IMR-90 (cell line): ENCODE results near the gene XKR7. TPM values are rescaled to one million over a fixed set of nuclear protein-coding genes. Genes with fewer than 3 reads are reported as not detected.

Source experiments
- ATAC-seq: fragments of 200-7000 bp; cut with Tn5 transposase; 2 replicates; pipeline ENCODE4 v1.9.1; 2020; ENCODE audit warnings: low read depth, mild to moderate bottlenecking, moderate library complexity
- BruUV-seq: library from RNA; stranded (reverse); fragments of 400-500 nt; replicated peaks from 2 replicates; lab custom pipeline; 2021; lab: Mats Ljungman, UMichigan
- CTCF ChIA-PET: fragments of 300-600 bp; formaldehyde crosslinking; extraction: SDS; loops from one replicate; lab custom pipeline; 2021; ENCODE audit warnings: antibody characterized with exemption; lab: Yijun Ruan, JAX
- POLR2A ChIA-PET: fragments of 300-600 bp; sonication (Branson Sonifier 250); formaldehyde crosslinking; loops from one replicate; lab custom pipeline; 2022; ENCODE audit warnings: antibody characterized with exemption; ENCODE audit not compliant: unreplicated experiment; lab: Charles Lee
- DNase-seq: peaks from one replicate; pipeline ENCODE4 v3.0.0; 2013
- H2AFZ ChIP-seq: replicated peaks from 2 replicates; pipeline ENCODE3; 2013; ENCODE audit warnings: low read length, mild to moderate bottlenecking; ENCODE audit not compliant: poor library complexity
- H2AK5ac ChIP-seq: 2 replicates; pipeline ENCODE4 v1.6.1; 2013; ENCODE audit warnings: low read depth, low read length, inconsistent platforms
- H2AK9ac ChIP-seq: replicated peaks from 2 replicates; pipeline ENCODE3; 2013; ENCODE audit warnings: mild to moderate bottlenecking, low read depth, low read length, moderate library complexity; ENCODE audit not compliant: poor library complexity
- H2BK120ac ChIP-seq: 2 replicates; pipeline ENCODE4 v1.6.1; 2013; ENCODE audit warnings: low read depth, low read length, inconsistent platforms
- H2BK15ac ChIP-seq: 3 replicates; pipeline ENCODE4 v1.6.1; 2013; ENCODE audit warnings: low read depth, low read length, inconsistent platforms
- H2BK20ac ChIP-seq: 2 replicates; pipeline ENCODE4 v1.6.1; 2013; ENCODE audit warnings: low read depth, mild to moderate bottlenecking, inconsistent platforms, low read length, moderate library complexity
- H2BK5ac ChIP-seq: 2 replicates; pipeline ENCODE4 v1.6.1; 2013; ENCODE audit warnings: mild to moderate bottlenecking, low read depth, low read length, inconsistent platforms; ENCODE audit not compliant: poor library complexity, severe bottlenecking
- H3K14ac ChIP-seq: replicated peaks from 2 replicates; pipeline ENCODE4 v1.6.1; 2013; ENCODE audit warnings: low read depth, low read length, inconsistent platforms
- H3K18ac ChIP-seq: 2 replicates; pipeline ENCODE4 v1.6.1; 2013; ENCODE audit warnings: low read depth, low read length, control low read depth
- H3K23ac ChIP-seq: 2 replicates; pipeline ENCODE4 v1.6.1; 2013; ENCODE audit warnings: low read depth, low read length, inconsistent platforms
- H3K27ac ChIP-seq: 2 replicates; pipeline ENCODE4 v1.5.1; 2013; ENCODE audit warnings: mild to moderate bottlenecking, control low read depth, low read length; ENCODE audit not compliant: insufficient read depth
- H3K27me3 ChIP-seq: 2 replicates; pipeline ENCODE4 v1.6.1; 2013; ENCODE audit warnings: low read length; ENCODE audit not compliant: control insufficient read depth, insufficient read depth
- H3K36me3 ChIP-seq: 2 replicates; pipeline ENCODE4 v1.6.1; 2013; ENCODE audit warnings: low read length, mixed read lengths; ENCODE audit not compliant: control insufficient read depth, insufficient read depth
- H3K4ac ChIP-seq: 2 replicates; pipeline ENCODE4 v1.6.1; 2013; ENCODE audit warnings: low read depth, low read length, inconsistent platforms
- H3K4me1 ChIP-seq: 2 replicates; pipeline ENCODE4 v1.6.1; 2013; ENCODE audit warnings: low read length, mixed read lengths; ENCODE audit not compliant: control insufficient read depth, insufficient read depth
- H3K4me2 ChIP-seq: 2 replicates; pipeline ENCODE4 v1.6.1; 2013; ENCODE audit warnings: low read depth, mild to moderate bottlenecking, control low read depth, low read length, moderate library complexity
- H3K4me3 ChIP-seq: 2 replicates; pipeline ENCODE4 v1.5.1; 2013; ENCODE audit warnings: low read depth, mild to moderate bottlenecking, control low read depth, low read length, moderate library complexity; ENCODE audit not compliant: insufficient read depth
- H3K56ac ChIP-seq: 2 replicates; pipeline ENCODE4 v1.6.1; 2013; ENCODE audit warnings: low read length, inconsistent platforms; ENCODE audit not compliant: insufficient read depth; ENCODE audit errors: extremely low read depth
- H3K79me1 ChIP-seq, 2 experiments: 2 replicates each; pipeline ENCODE4 v1.6.1; 2013; ENCODE audit warnings: low read length in 2 of 2, inconsistent platforms in 1 of 2, low read depth in 1 of 2
- H3K9ac ChIP-seq: 2 replicates; pipeline ENCODE4 v1.6.1; 2013; ENCODE audit warnings: low read depth, low read length, control low read depth
- H3K9me1 ChIP-seq: 2 replicates; pipeline ENCODE4 v1.6.1; 2013; ENCODE audit warnings: low read length, inconsistent platforms; ENCODE audit not compliant: insufficient read depth
- H3K9me3 ChIP-seq: 2 replicates; pipeline ENCODE4 v1.6.1; 2013; ENCODE audit warnings: low read length; ENCODE audit not compliant: control insufficient read depth, insufficient read depth
- H4K20me1 ChIP-seq: 2 replicates; pipeline ENCODE4 v1.6.1; 2013; ENCODE audit warnings: low read length, inconsistent platforms; ENCODE audit not compliant: insufficient read depth
- H4K5ac ChIP-seq: 2 replicates; pipeline ENCODE4 v1.6.1; 2013; ENCODE audit warnings: mild to moderate bottlenecking, low read depth, low read length, control low read depth
- H4K8ac ChIP-seq, 2 experiments: 2 replicates each; pipeline ENCODE4 v1.6.1; 2013; ENCODE audit warnings: low read depth in 2 of 2, low read length in 2 of 2, control low read depth in 1 of 2, inconsistent platforms in 1 of 2
- H4K91ac ChIP-seq: 2 replicates; pipeline ENCODE4 v1.6.1; 2013; ENCODE audit warnings: low read depth, low read length, inconsistent platforms; ENCODE audit not compliant: insufficient read depth
- MAFK ChIP-seq: IDR thresholded peaks from 2 replicates; pipeline ENCODE4 v1.6.1; 2012; ENCODE audit warnings: low read depth, low read length, improper control_type of control experiment
- whole genome bisulfite sequencing, 2 experiments: methylation state at CpG; one replicate each; pipeline versions ENCODE4 v1.1.5 to v1.1.7; 2013; ENCODE audit warnings: missing lambda C conversion rate in 2 of 2; ENCODE audit not compliant: insufficient read length in 1 of 2; ENCODE audit errors: extremely low coverage in 2 of 2; 5-methylcytosine and 5-hydroxymethylcytosine counted together
- dilution Hi-C: fragments of 300-500 bp; cut with HindIII; formaldehyde crosslinking; loops from one replicate; pipeline ENCODE4 v1.14.3; 2018; ENCODE audit warnings: low sequenced_read_pairs; ENCODE audit not compliant: unreplicated experiment
- in situ Hi-C: fragments of 300-500 bp; cut with MboI; formaldehyde crosslinking; loops from 3 replicates; pipeline ENCODE4 v1.14.3; 2019; ENCODE audit warnings: low sequenced_read_pairs, inconsistent platforms, mixed read lengths
- intact Hi-C: fragments of 100-400 bp; cut with micrococcal nuclease; formaldehyde crosslinking; loops from 2 replicates; pipeline ENCODE4 v1.10.0; 2022
- polyA plus RNA-seq, 3 experiments: library from polyadenylated mRNA; depleted of rRNA; stranded (reverse); fragments of >200 nt; gene quantifications; 2 replicates each; pipeline ENCODE4 v1.2.3, GENCODE V29; 2012; ENCODE audit warnings: low replicate concordance in 1 of 3
- total RNA-seq: library from RNA; depleted of rRNA; stranded (reverse); fragments of >200 nt; gene quantifications from 2 replicates; pipeline ENCODE4 v1.2.3, GENCODE V29; 2012

XKR7 gene
- total and polyA plus RNA-seq, 2 of the 4 experiments (the other 2 are of a cell fraction), result not detected

- H2BK120ac ChIP-seq, result no peak overlapping the region
- no peak for TF ChIP-seq MAFK
- no peak overlapping the region for H2AFZ ChIP-seq
- no peak overlapping the region for H2AK5ac ChIP-seq
- no peaks in the 10 kb centered on the region for H3K9me1 ChIP-seq
- no peak overlapping the region for H3K23ac ChIP-seq
- peaks cover 32% of the 10 kb centered on the region for H3K27me3 ChIP-seq
- H2BK5ac ChIP-seq, result no peak overlapping the region
- H4K20me1 ChIP-seq, result no peaks in the 10 kb centered on the region
- no peak overlapping the region for H4K91ac ChIP-seq
- no peak overlapping the region for H3K14ac ChIP-seq
- no peak overlapping the region for H4K5ac ChIP-seq
- DNase-seq (no peak), ATAC-seq (no peak)
- H4K8ac ChIP-seq, result no peak overlapping the region
- no peaks in the 10 kb centered on the region for H3K79me1 ChIP-seq
- no peak overlapping the region for H3K4ac ChIP-seq
- H3K56ac ChIP-seq, result no peak overlapping the region
- H3K9me3 ChIP-seq, result no peaks in the 10 kb centered on the region
- no peak overlapping the region for H2BK15ac ChIP-seq
- ChIA-PET POLR2A (no interaction called here), CTCF (no interaction called here)
- H3K4me1 ChIP-seq, result no peaks in the 10 kb centered on the region
- intact Hi-C loops (no loop called here), in situ Hi-C loops (no loop called here), dilution Hi-C loops (no loop called here)
- H3K9ac ChIP-seq, result no peak overlapping the region
- H2BK20ac ChIP-seq, result no peak overlapping the region
- H3K4me3 ChIP-seq, result no peak overlapping the region
- no peak overlapping the region for H3K27ac ChIP-seq
- H3K18ac ChIP-seq, result no peak overlapping the region
- no peak overlapping the region for H2AK9ac ChIP-seq
- H3K4me2 ChIP-seq, result no peak overlapping the region
- no TSS peak for BruUV-seq
- WGBS, 2 experiments, result no CpG with 5 or more reads among the region's 9 CpGs
- no peaks in the 10 kb centered on the region for H3K36me3 ChIP-seq
Measured at GRCh38 chr20:31925631-31926030, 42.3 kb upstream of the XKR7 start.
